Measurements from ENCODE around the gene FAM13A.

- TF ChIP-seq CTCF (IDR thresholded peaks at IDR 0.05), result no peak
- TF ChIP-seq POLR2A (IDR thresholded peaks at IDR 0.05), result no peak
These were observed 324.1 kb downstream of the FAM13A start for GRCh38 chr4:88732714-88733368.

Measured in uterus (tissue), 2 donors.